Uterus (tissue), 2 donors: ENCODE data around the gene CACNA1A.

Source experiments
- CTCF ChIP-seq, 4 experiments: fragments of 200-600 bp in 2 of 4; fragments of 450-650 bp in 2 of 4; sonication (generic) in 2 of 4; IDR thresholded peaks; one replicate each; pipeline ENCODE4 v1.5.1; 2016 to 2019; ENCODE audit warnings: antibody characterized with exemption in 4 of 4, mild to moderate bottlenecking in 2 of 4, moderate library complexity in 1 of 4
- POLR2A ChIP-seq, 2 donors: fragments of 450-650 bp; IDR thresholded peaks; one replicate each; pipeline ENCODE4 v1.6.1; 2016; ENCODE audit warnings: antibody characterized with exemption in 2 of 2, mild to moderate bottlenecking in 1 of 2, moderate library complexity in 1 of 2

GRCh38 chr19:13492128-13492527, 14.2 kb downstream of the CACNA1A start:
- TF ChIP-seq CTCF (IDR thresholded peaks at IDR 0.05) (no peak), POLR2A (IDR thresholded peaks at IDR 0.05) (no peak)
